Large intestine (tissue), 12 donors: ENCODE data around the gene TMTC1. TPM values are rescaled to one million over a fixed set of nuclear protein-coding genes. Genes with fewer than 3 reads are reported as not detected.
"Not testable (repeated sequence)": the region's sequence is repeated elsewhere in the genome, so short reads cannot be mapped to it uniquely, and the experiment has no call there.

Source experiments
- DNase-seq, 2 donors: peaks; one replicate each; pipeline versions ENCODE4 v3.0.0 to v3.0.0-alpha.2; 2013
- H3K27ac ChIP-seq: one replicate; pipeline ENCODE4 v1.5.1; 2013; ENCODE audit warnings: low read length
- H3K27me3 ChIP-seq: 2 replicates; pipeline ENCODE4 v1.6.1; 2013; ENCODE audit warnings: low read length; ENCODE audit not compliant: control insufficient read depth, insufficient read depth
- H3K36me3 ChIP-seq: 2 replicates; pipeline ENCODE4 v1.6.1; 2013; ENCODE audit warnings: low read length; ENCODE audit not compliant: control insufficient read depth, insufficient read depth
- H3K4me1 ChIP-seq: one replicate; pipeline ENCODE4 v1.6.1; 2013; ENCODE audit warnings: low read length; ENCODE audit not compliant: control insufficient read depth, insufficient read depth
- H3K4me3 ChIP-seq: one replicate; pipeline ENCODE4 v1.5.1; 2013; ENCODE audit warnings: low read length
- H3K9me3 ChIP-seq: one replicate; pipeline ENCODE4 v1.6.1; 2013; ENCODE audit warnings: mild to moderate bottlenecking, low read depth, low read length, moderate library complexity; ENCODE audit not compliant: control insufficient read depth
- WGBS: methylation state at CpG from one replicate; pipeline ENCODE4 v1.1.5; 2013; ENCODE audit warnings: low lambda C conversion rate; ENCODE audit not compliant: insufficient coverage; 5-methylcytosine and 5-hydroxymethylcytosine counted together
- long read RNA-seq, 11 donors: transcript quantifications; one replicate each; lab custom pipeline, GENCODE V29; 2026
- polyA plus RNA-seq: library from polyadenylated mRNA; unstranded; fragments of 120-200 nt; gene quantifications from one replicate; pipeline ENCODE4 v1.2.1, GENCODE V29; 2013

Gene TMTC1
- 4.0 TPM for polyA plus RNA-seq
- long read RNA-seq, donor 1, full-length matches to known transcripts: 1 of 1 reads
- long read RNA-seq, donor 1, partial matches to known transcripts: 0 of 1 reads
- long read RNA-seq, donor 1, other reads (novel, unspliced or antisense): 0 of 1 reads
- long read RNA-seq, donor 2: 0 reads
- long read RNA-seq, donor 3: 0 reads
- long read RNA-seq, donor 4: 0 reads
- long read RNA-seq, donor 5: 0 reads
- long read RNA-seq, donor 6: 0 reads
- long read RNA-seq, donor 7: 0 reads
- long read RNA-seq, donor 8: 0 reads
- long read RNA-seq, donor 9: 0 reads
- long read RNA-seq, donor 10: 0 reads
- long read RNA-seq, donor 11: 0 reads

DNA sequence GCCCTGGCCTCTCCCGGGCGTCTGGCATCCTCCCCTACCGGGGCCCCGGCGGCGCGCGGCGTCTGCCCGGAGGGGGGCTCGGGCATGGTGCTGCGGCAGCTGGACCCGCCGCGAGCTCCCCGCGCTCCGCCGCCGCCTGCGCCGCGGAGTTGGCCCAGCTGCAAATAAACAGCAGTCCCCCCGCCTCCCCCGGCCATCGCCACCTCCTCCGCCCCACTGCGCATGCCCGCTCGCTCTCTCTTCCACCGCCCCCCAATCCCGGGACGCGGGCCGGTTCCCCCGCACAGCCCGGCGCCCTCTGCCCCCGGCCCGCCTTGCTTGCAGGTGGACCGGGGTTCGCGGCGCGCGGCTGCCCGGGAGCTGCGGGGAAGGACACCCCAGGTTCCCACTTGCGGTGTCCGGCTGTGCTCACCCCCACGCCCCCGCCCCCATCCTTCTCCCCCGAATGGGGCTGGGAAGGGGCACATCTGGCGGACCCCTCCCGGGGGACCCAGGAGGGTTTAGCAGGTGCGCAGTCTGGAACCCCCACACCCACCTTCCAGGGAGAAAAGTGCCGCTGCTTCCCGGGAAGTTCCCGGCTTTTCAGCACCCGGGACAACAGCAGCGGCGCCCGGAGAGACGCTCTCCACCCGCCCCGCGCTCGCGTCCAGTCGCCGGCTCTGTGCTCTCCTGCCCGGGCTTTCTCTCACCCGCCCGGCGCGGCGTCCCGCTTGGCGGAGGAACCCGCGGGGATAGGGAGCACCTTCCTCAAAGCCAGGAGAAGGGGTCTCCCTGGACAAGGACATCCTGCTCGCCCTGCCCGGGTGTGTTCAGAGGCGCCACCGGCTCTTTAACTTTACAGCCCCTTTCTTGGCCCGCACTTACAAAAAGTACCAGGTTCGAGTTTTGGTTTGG is at the start of gene TMTC1:
TSS of gene TMTC1 (minus strand) at position 170 of the 894 bp plus-strand sequence. CDS start 191 bp downstream, outside the sequence.
- Histone ChIP-seq H3K27me3 (peaks cover 48% of the 10 kb centered on the region), H3K27ac (no peak within 1 kb of the TSS), H3K9me3 (no peaks in the 10 kb centered on the region), H3K4me3 (peak within 1 kb of the TSS; percentile 46), H3K36me3 (no peaks in the 10 kb centered on the region), H3K4me1 (peaks cover 5% of the 10 kb centered on the region)
- WGBS: no CpG with 5 or more reads among the region's 87 CpGs
- DNase-seq: peak; percentile 26 to 38

DNA sequence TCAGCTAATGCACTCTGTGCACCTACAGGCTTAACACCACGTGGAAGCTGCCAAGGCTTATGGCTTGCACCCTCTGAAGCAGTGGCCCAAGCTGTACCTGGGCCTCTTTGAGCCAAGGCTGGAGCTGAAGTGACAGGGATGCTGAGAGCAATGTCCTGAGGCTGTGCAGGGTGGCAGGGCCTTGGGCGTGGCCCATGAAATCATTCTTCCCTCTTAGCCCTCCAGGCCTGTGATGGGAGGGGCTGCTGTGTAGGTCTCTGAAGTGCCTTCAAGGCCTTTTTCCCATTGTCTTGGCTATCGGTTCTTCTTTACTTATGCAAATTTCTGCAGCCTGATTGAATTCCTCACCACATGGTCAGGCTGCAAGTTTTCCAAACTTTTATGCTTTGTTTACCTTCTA is 47.4 kb upstream of the TMTC1 start:
- Histone ChIP-seq H3K27me3 (no peaks in the 10 kb centered on the region), H3K27ac (no peak overlapping the region), H3K36me3 (no peaks in the 10 kb centered on the region), H3K4me1 (no peaks in the 10 kb centered on the region), H3K4me3 (no peak overlapping the region), H3K9me3 (no peaks in the 10 kb centered on the region)
- no CpG with 5 or more reads among the region's 3 CpGs for WGBS
- no peak for DNase-seq

DNA sequence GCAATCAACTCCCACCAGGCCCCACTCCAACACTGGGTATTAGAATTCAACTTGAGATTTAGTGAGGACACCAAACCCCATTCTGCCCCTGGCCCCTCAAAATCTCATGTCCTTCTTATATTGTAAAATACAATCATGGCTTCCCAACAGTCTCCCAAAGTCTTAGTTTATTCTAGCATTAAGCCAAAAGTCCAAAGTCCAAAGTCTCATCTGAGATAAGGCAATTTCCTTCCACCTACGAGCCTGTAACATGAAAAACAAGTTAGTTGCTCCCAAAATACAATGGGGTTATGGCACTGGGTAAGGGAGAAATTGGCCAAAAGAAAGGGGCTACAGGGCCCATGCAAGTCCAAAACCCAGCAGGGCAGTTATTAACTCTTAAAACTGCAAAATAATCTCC is 46.6 kb upstream of the TMTC1 start:
- Histone ChIP-seq H3K27me3 (no peaks in the 10 kb centered on the region), H3K4me1 (no peaks in the 10 kb centered on the region), H3K36me3 (no peaks in the 10 kb centered on the region), H3K4me3 (no peak overlapping the region), H3K9me3 (no peaks in the 10 kb centered on the region), H3K27ac (no peak overlapping the region)
- whole genome bisulfite sequencing: no CpG with 5 or more reads among the region's 1 CpG
- no peak for DNase-seq

DNA sequence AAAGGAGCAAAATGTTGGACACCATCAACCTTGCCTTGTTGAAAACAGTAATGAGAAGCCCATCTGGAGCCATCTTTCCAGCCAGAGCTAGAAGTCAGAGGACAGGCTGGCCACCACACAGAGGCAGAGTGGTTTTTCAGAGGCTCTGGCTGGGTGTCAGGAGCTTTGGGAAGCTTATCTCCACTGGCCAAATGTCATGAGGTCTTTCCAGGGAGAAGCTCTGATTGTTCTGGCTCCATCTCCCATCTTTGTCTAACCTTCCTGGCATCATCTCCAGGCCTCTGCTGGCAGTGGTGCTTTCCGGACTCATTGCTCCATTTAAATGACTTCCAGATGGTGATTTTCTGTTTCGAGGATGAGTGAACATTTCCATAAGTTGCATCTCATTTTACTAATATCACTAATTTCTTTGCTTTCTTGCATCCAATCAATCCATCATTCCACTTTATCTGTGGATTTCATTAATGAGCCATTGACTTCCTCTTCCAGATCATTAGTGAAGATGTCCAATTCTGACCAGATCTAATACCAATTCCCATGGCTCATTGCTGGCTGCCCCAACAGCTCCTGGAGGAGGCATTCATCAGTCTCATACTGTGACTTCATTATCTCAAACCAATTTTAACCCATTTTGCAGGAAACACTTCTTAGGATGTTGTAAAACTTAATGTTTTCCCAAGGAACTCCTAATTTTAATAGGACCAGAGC is 35.3 kb upstream of the TMTC1 start:
- WGBS: 90% methylated on average over 2 of the region's 2 CpGs
- H3K9me3 ChIP-seq: no peaks in the 10 kb centered on the region
- no peaks in the 10 kb centered on the region for H3K36me3 ChIP-seq
- no peak overlapping the region for H3K27ac ChIP-seq
- no peak overlapping the region for H3K4me3 ChIP-seq
- no peaks in the 10 kb centered on the region for H3K27me3 ChIP-seq
- DNase-seq: no peak
- no peaks in the 10 kb centered on the region for H3K4me1 ChIP-seq

DNA sequence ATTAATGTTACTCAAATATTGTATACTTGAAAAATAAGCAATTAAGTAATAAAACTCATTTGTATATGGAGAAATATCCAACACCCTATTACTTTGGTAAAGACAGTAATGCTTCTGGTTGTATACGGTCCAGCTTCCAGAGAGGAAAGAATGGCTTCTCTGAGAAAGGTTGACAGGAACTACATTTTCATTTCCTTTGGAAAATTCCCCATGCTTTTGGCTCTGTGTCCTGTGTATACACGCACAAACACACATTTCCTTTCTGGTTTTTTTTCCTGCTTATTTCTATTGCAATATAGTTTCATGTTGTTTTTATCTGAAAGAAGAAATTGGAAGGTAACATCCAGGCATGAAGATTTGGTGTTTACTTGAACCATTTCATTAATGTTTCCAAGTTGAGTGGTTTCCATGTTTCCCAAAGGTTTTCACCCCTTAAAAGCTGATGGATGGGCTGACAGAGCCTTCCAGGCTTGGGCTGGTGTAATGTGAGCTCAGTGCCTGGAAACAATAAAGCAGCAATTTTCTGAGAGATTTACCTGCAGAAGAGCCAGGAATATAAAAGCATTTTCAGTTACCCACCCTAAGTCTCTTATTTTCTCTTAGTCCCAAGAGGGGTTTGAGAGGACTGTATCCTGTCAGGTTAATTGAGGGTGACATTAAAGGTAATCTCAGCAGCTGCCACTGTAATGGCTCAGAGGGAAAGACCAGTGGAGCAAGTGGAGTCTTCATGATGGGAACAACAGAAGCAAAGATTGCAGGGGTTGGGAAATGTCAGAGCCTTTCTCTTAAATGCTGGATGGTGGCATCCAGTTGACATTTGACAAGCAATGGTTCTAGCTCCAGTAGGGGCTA is 33.4 kb upstream of the TMTC1 start:
- no peaks in the 10 kb centered on the region for H3K36me3 ChIP-seq
- WGBS: 80% methylated on average over 2 of the region's 2 CpGs
- H3K27me3 ChIP-seq: no peaks in the 10 kb centered on the region
- H3K27ac ChIP-seq: no peak overlapping the region
- H3K4me1 ChIP-seq: no peaks in the 10 kb centered on the region
- no peaks in the 10 kb centered on the region for H3K9me3 ChIP-seq
- H3K4me3 ChIP-seq: no peak overlapping the region
- DNase-seq: no peak

DNA sequence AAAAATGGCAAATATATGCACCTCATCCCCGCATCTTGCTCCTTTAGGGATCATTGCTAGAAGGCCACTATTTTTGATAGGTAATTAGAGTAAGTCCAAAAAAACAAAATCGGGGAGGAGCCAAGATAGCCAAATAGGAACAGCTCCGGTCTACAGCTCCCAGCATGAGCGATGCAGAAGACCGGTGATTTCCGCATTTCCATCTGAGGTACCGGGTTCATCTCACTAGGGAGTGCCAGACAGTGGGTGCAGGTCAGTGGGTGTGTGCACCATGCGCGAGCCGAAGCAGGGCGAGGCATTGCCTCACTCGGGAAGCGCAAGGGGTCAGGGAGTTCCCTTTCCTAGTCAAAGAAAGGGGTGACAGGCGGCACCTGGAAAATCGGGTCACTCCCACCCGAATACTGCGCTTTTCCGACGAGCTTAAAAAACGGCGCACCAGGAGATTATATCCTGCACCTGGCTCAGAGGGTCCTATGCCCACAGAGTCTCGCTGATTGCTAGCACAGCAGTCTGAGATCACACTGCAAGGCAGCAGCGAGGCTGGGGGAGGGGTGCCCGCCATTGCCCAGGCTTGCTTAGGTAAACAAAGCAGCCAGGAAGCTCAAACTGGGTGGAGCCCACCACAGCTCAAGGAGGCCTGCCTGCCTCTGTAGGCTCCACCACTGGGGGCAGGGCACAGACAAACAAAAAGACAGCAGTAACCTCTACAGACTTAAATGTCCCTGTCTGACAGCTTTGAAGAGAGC is 26.0 kb upstream of the TMTC1 start:
- not testable (repeated sequence) for H3K4me1 ChIP-seq, H3K9me3 ChIP-seq, H3K27ac ChIP-seq, H3K4me3 ChIP-seq, H3K36me3 ChIP-seq, DNase-seq, H3K27me3 ChIP-seq
- no CpG with 5 or more reads among the region's 24 CpGs for WGBS

DNA sequence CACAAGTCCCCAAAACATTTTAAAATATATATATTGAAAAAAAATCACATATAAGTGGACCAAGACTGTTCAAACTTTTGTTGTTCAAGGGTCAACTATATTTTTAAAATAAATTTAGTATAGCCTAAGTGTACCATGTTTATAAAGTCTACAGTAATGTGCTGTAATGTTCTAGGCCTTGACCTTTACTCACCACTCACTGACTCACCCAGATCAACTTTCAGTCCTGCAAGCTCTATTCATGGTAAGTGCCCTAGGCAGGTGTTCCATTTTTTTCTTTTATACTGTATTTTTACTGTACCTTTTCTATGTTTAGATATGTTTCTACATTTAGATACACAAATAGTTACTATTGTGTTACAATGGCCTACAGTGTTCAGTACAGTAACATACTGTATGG is 23.4 kb upstream of the TMTC1 start:
- Histone ChIP-seq H3K4me3 (no peak overlapping the region), H3K4me1 (no peaks in the 10 kb centered on the region), H3K27me3 (no peaks in the 10 kb centered on the region), H3K36me3 (no peaks in the 10 kb centered on the region), H3K27ac (no peak overlapping the region), H3K9me3 (no peaks in the 10 kb centered on the region)
- DNase-seq: no peak

DNA sequence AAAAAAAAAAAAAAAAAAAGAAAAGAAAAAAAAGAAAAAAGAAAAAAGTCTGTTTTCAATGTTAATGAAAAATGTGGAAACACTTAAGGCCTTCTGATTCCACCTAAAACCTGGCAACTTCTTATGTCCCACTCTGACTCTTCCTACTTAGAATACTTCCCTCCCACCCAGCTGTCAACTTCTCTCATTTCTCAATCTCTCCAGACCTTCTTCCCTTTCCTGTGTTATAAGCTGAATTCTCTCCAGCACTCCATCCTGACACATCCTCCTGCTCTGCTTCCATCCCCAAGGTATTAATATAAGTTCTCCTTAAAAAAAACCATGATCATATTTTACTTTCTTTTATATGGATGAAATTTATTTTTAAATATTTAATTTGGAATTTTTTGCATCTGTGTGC is 20.3 kb upstream of the TMTC1 start:
- no peaks in the 10 kb centered on the region for H3K9me3 ChIP-seq
- H3K27ac ChIP-seq: no peak overlapping the region
- no peak overlapping the region for H3K4me3 ChIP-seq
- H3K4me1 ChIP-seq: no peaks in the 10 kb centered on the region
- H3K27me3 ChIP-seq: no peaks in the 10 kb centered on the region
- DNase-seq: no peak
- H3K36me3 ChIP-seq: no peaks in the 10 kb centered on the region

DNA sequence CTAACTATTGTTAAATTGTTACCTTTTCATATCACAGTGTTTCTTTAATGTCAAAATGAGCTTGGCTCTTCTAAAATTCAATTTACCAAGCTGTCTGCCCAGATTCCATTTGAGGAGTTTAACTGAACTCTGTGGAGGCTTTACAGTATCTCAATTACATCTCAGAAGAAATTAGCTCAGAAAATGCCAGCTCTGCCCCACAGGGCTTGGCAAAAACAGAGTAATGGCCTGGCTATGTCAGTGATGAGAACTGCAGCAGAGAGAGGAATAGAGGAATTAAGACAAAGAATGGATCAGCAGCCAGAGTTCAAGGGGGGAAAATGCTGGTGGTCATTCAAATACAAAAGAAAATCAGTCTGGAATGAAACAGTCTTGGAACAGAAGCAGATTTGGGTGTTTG is 15.8 kb upstream of the TMTC1 start:
- H3K27ac ChIP-seq: no peak overlapping the region
- H3K4me3 ChIP-seq: no peak overlapping the region
- H3K36me3 ChIP-seq: no peaks in the 10 kb centered on the region
- H3K4me1 ChIP-seq: no peaks in the 10 kb centered on the region
- no peak for DNase-seq
- H3K9me3 ChIP-seq: no peaks in the 10 kb centered on the region
- no peaks in the 10 kb centered on the region for H3K27me3 ChIP-seq
